ENCODE results near the gene PPFIBP2. TPM values are rescaled to one million over a fixed set of nuclear protein-coding genes. Genes with fewer than 3 reads are reported as not detected.

PPFIBP2 gene
- total RNA-seq = 175 and 202 TPM in 2 replicates
- total RNA-seq (2013) = 33.2 TPM
- 22.3 and 23.7 TPM in 2 replicates for polyA plus RNA-seq
- 35.8 and 45.1 TPM in 2 replicates for polyA minus RNA-seq

DNA sequence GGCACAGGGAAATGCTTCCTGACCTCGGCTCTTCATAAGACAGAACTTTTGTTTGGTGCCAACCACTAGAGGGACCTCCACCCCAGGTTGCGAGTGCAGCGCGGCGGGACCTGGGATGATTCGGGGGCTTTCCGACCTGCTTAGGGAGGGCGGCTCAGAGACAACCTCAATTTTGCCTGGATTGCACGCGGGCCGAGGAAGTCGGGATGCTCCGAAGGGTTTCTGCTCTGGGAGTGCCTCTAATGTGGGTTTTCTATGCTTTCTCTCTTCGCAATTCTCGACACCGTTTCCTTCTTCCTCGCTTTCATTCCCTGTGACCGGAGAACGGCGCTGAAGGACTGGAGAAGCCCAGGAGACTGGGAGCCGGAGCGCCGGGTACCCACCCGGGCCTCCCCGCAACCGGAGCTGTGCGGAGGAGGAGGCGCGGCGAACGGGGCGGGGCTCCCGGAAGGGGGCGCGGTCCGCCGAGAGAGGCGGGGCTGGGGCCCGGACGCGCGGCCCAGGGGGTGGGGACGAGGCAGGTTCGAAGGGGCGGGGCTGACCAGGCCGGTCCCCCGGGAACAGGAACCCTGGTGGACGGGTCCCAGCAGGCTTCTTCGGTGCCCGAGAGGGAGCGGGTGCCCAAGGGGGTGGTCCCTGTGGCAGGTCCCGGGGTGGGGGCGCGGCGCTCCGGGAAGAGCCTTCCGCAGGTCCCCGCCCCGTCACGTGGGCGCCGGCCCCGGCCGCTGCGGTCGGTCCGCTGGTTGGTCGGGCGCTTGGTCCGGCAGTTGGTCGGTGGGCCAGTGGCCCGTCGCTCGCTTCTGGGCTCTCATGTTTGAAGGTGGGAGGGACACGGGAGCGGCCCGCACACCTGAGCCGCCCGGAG lies at the start of gene PPFIBP2:
TSS of gene PPFIBP2 (plus strand) at position 766 of the 865 bp plus-strand sequence. CDS start 35,477 bp downstream, outside the sequence.
- WGBS (ENCODE audit: insufficient coverage) = under 1% methylated on average over 79 of the region's 79 CpGs
- DNase-seq (peak; percentile 91), ATAC-seq (ENCODE audit: low read depth) (peak; percentile 71)
- Mint-ChIP-seq H3K27ac (peak within 1 kb of the TSS; percentile 99), H3K9me3 (ENCODE audit: insufficient read depth) (no peaks in the 10 kb centered on the region), H3K4me3 (peak within 1 kb of the TSS; percentile 97), H3K4me1 (peaks cover 39% of the 10 kb centered on the region), H3K27me3 (no peaks in the 10 kb centered on the region)
- POLR2A ChIA-PET = interaction anchor here (0.6 to 1.6 kb wide), 6 partner anchors 8 to 76 kb away, joined by 3 to 7 read pairs (median 4); no protein-coding TSS in a partner anchor
- no peaks in the 10 kb centered on the region for H3K27me3 ChIP-seq (replicated peaks in 1 of 4; ENCODE audit: control extremely low read depth in 1 of 4, control insufficient read depth in 3 of 4, insufficient read depth in 4 of 4, low read length in 3 of 4)
- H4K20me1 ChIP-seq (ENCODE audit: control insufficient read depth, insufficient read depth, low read length, poor library complexity, severe bottlenecking) = no peaks in the 10 kb centered on the region
- peak within 1 kb of the TSS; percentile 100 for H3K9ac ChIP-seq (ENCODE audit: low read length)
- TF ChIP-seq EZH2 (IDR thresholded peaks at IDR 0.05; ENCODE audit: borderline replicate concordance, insufficient read depth, low read depth, low read length, poor library complexity, severe bottlenecking) (no peak), CTCF (IDR thresholded peaks at IDR 0.05) (peak; percentile 83)
- H3K27ac ChIP-seq (ENCODE audit: low read length in 2 of 2) = peak within 1 kb of the TSS; percentile 100
- no peaks in the 10 kb centered on the region for H3K9me3 ChIP-seq (ENCODE audit: control extremely low read depth in 1 of 3, control insufficient read depth in 2 of 3, insufficient read depth in 1 of 3, low read length in 2 of 3)
- peaks cover 48 to 70% of the 10 kb centered on the region in 2 donors for H3K4me1 ChIP-seq (ENCODE audit: control insufficient read depth in 2 of 2, insufficient read depth in 2 of 2, low read length in 2 of 2)
- H3K4me3 ChIP-seq (ENCODE audit: control extremely low read depth in 1 of 5, extremely low read depth in 1 of 5, insufficient read depth in 1 of 5, low read depth in 2 of 5, low read length in 4 of 5) = peak within 1 kb of the TSS; percentile 83 to 100 (median 97)
- peak within 1 kb of the TSS; percentile 89 for H2AFZ ChIP-seq (ENCODE audit: insufficient read depth, low read depth, low read length, poor library complexity, severe bottlenecking)
- H3K36me3 ChIP-seq (replicated peaks in 1 of 2; ENCODE audit: control extremely low read depth in 1 of 2, control insufficient read depth in 1 of 2, extremely low read depth in 1 of 2, insufficient read depth in 2 of 2, low read length in 1 of 2) = no peaks in the 10 kb centered on the region
- H3K4me2 ChIP-seq (replicated peaks; ENCODE audit: low read depth, low read length, poor library complexity, severe bottlenecking) = peak within 1 kb of the TSS; percentile 96
- intact Hi-C loops (cut with micrococcal nuclease) = loop anchor here (1.0 to 5.0 kb wide), 4 partner anchors 35 to 474 kb away; partner anchors contain the start of gene EIF3F
- CTCF ChIA-PET = interaction anchor here (0.6 to 4.5 kb wide), 22 partner anchors 8 to 174 kb away, joined by 3 to 36 read pairs (median 8); partner anchors contain the start of gene OLFML1
- peaks cover 73% of the 10 kb centered on the region for H3K79me2 ChIP-seq (ENCODE audit: control insufficient read depth, insufficient read depth, low read length)

GRCh38 chr11:7467652-7468051 lies 46.1 kb upstream of the PPFIBP2 start:
- intact Hi-C loops (cut with micrococcal nuclease) = no loop called here
- WGBS (ENCODE audit: insufficient coverage) = 76% methylated on average over 2 of the region's 2 CpGs
- Histone ChIP-seq H3K4me2 (replicated peaks; ENCODE audit: low read depth, low read length, poor library complexity, severe bottlenecking) (no peak overlapping the region), H3K27me3 (replicated peaks in 1 of 4; ENCODE audit: control extremely low read depth in 1 of 4, control insufficient read depth in 3 of 4, insufficient read depth in 4 of 4, low read length in 3 of 4) (no peaks in the 10 kb centered on the region), H3K4me3 (ENCODE audit: control extremely low read depth in 1 of 5, extremely low read depth in 1 of 5, insufficient read depth in 1 of 5, low read depth in 2 of 5, low read length in 4 of 5) (no peak overlapping the region), H3K27ac (ENCODE audit: low read length in 2 of 2) (no peak overlapping the region), H4K20me1 (ENCODE audit: control insufficient read depth, insufficient read depth, low read length, poor library complexity, severe bottlenecking) (no peaks in the 10 kb centered on the region), H3K9me3 (ENCODE audit: control extremely low read depth in 1 of 3, control insufficient read depth in 2 of 3, insufficient read depth in 1 of 3, low read length in 2 of 3) (no peaks in the 10 kb centered on the region), H2AFZ (ENCODE audit: insufficient read depth, low read depth, low read length, poor library complexity, severe bottlenecking) (no peak overlapping the region), H3K4me1 (ENCODE audit: control insufficient read depth in 2 of 2, insufficient read depth in 2 of 2, low read length in 2 of 2) (peaks cover 3 to 6% of the 10 kb centered on the region in 2 donors), H3K36me3 (replicated peaks in 1 of 2; ENCODE audit: control extremely low read depth in 1 of 2, control insufficient read depth in 1 of 2, extremely low read depth in 1 of 2, insufficient read depth in 2 of 2, low read length in 1 of 2) (peaks cover 1 to 8% of the 10 kb centered on the region in 2 experiments), H3K79me2 (ENCODE audit: control insufficient read depth, insufficient read depth, low read length) (no peaks in the 10 kb centered on the region), H3K9ac (ENCODE audit: low read length) (no peak overlapping the region)
- peaks cover 24% of the 10 kb centered on the region for H3K4me1 Mint-ChIP-seq
- ATAC-seq (ENCODE audit: low read depth) (no peak), DNase-seq (no peak)
- ChIA-PET CTCF (no interaction called here), POLR2A (no interaction called here)
- H3K9me3 Mint-ChIP-seq (ENCODE audit: insufficient read depth) = no peaks in the 10 kb centered on the region
- no peak overlapping the region for H3K27ac Mint-ChIP-seq
- H3K4me3 Mint-ChIP-seq = no peak overlapping the region
- no peaks in the 10 kb centered on the region for H3K27me3 Mint-ChIP-seq
- TF ChIP-seq EZH2 (IDR thresholded peaks at IDR 0.05; ENCODE audit: borderline replicate concordance, insufficient read depth, low read depth, low read length, poor library complexity, severe bottlenecking) (no peak), CTCF (IDR thresholded peaks at IDR 0.05) (no peak)

Measured in B cell (primary cell).